Measurements from ENCODE around the gene PPP2R5B. TPM values are rescaled to one million over a fixed set of nuclear protein-coding genes. Genes with fewer than 3 reads are reported as not detected.

Gene PPP2R5B
- total RNA-seq, 1 donor from 2014 or later, result 24.9 TPM

DNA sequence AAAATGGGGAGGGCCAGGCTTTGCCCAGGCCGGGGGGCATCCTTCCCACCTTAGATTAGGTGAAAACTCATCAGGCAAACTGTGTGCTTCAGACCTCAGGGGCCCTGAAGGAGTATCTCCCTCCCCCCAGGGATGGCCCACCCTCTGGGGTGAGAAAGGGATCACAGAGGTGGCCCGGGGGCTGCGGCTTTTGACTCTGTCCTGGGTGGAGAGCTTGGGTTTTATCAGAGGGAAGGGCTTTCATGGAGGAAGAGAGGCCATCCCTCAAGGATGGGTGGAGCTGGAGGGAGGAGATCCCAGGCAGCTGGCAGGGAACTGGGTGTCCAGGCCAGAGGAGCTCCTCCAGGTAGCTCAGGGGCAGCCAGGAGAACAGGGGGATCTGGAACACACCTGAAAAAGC lies 3.1 kb upstream of the PPP2R5B start:
- intact Hi-C loops (cut with DNase I), result no loop called here
- DNase-seq (ENCODE audit: low spot score), result no peak

DNA sequence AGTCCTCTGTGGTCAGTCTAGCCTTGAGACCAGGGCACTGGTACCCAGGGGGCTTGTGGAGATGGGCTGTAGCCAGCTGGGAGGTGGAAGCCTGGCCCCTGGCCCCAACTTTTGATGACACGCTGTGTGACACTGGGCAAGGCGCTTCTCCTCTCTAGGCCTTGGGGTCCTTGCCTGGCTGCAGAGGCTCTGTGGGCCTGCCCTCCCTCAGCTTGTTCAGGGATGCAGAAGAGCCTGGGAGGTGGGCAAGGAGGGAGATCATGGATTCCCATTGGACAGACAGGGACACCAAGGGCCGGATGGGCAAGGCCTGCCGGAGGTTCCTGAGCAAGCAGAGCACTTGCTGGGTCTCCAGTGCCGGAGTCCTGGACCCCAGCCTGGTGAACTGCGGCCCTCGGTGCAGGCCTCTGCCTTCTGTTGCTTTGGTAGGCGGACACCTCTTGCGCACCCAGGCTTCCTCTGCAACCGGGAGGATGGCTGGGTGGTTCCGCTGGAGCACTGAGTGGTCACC lies 1.3 kb upstream of the PPP2R5B start:
- intact Hi-C loops (cut with DNase I), result no loop called here
- DNase-seq (ENCODE audit: low spot score), result no peak

DNA sequence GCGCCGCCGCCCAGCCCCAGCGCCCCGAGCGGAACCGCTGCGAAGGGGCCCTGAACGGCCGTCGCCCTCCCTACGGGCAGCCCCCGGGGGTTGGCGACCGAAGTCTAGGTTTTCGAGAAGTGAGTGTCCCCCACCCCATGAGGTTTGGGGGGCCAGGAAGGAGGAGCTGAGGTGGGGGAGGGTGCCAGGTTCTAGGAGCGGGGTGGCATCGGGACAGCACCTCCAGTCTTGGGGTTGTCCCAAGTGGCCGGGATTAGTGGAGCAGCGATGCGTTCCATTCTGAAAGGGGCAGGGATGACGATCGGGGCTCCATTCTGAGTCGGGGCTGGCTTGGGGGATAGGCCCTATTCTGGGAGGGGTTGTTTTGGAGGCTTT lies 408 bp downstream of the PPP2R5B start:
- no peak for DNase-seq (ENCODE audit: low spot score)
- intact Hi-C loops (cut with DNase I), result loop anchor here (1.0 to 5.0 kb wide), 2 partner anchors 87 to 102 kb away; partner anchors contain the start of genes ARL2 and SNX15

- intact Hi-C loops (cut with DNase I), result loop anchor here (5.0 kb wide), 1 partner anchor 87 kb away; the partner anchor contains the start of gene ARL2
- DNase-seq (ENCODE audit: low spot score), result no peak
Measured at GRCh38 chr11:64925536-64926436, 1.3 kb downstream of the PPP2R5B start.

DNA sequence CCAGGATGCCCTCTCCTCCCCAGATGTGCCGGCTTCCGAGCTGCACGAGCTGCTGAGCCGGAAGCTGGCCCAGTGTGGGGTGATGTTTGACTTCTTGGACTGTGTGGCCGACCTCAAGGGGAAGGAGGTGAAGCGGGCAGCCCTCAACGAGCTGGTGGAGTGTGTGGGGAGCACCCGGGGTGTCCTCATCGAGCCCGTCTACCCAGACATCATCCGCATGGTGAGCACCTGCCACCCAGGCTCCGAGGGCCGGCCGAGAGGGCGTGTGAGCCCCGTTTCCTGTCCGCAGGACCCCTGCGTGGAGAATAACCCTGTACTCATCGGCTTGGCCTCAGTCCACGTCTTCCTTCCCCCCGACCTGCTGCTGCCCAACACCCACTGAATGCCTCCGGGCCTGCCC lies 2.2 kb downstream of the PPP2R5B start:
- DNase-seq (ENCODE audit: low spot score), result no peak
- intact Hi-C loops (cut with DNase I), result loop anchor here (5.0 kb wide), 1 partner anchor 86 kb away; the partner anchor contains the start of gene ARL2

- intact Hi-C loops (cut with DNase I), result loop anchor here (5.0 kb wide), 1 partner anchor 83 kb away; the partner anchor contains the start of gene ARL2
- DNase-seq (ENCODE audit: low spot score), result no peak
Measured at GRCh38 chr11:64928957-64929356, 4.5 kb downstream of the PPP2R5B start.

- intact Hi-C loops (cut with DNase I), result loop anchor here (5.0 kb wide), 1 partner anchor 83 kb away; the partner anchor contains the start of gene ARL2
- DNase-seq (ENCODE audit: low spot score), result no peak
Measured at GRCh38 chr11:64929625-64930024, 5.1 kb downstream of the PPP2R5B start.

DNA sequence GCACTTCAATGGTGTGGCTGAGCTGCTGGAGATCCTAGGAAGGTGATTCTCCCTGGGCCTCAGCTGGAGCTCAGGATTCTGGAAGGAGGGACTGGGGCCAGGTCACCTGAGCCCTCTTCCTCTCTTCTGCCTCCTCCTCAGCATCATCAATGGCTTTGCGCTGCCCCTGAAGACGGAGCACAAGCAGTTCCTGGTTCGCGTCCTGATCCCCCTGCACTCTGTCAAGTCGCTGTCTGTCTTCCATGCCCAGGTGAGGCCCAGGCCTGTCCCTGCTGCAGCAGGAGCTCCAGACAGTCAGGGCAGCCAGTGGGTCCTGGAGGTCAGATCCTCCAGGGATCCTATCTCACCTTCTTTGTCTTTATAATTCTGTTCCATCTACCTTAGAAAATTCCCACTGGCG lies 5.9 kb downstream of the PPP2R5B start:
- intact Hi-C loops (cut with DNase I), result no loop called here
- no peak for DNase-seq (ENCODE audit: low spot score)

DNA sequence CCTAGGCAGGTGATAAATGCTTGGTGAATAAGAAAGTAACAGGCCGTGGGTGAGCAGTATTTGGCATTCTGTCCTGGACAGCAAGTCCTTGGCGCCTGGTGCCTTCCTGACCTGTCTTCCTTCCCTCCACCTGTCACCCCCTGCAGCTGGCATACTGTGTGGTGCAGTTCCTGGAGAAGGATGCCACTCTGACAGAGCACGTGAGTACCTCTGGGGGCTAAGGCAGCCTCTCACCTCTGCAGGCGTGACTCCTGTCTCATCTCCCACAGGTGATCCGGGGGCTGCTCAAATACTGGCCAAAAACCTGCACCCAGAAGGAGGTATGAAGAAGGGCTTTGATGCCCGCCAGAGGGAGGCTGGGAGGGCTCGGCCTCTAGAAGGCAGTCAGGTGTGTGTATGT lies 6.8 kb downstream of the PPP2R5B start:
- intact Hi-C loops (cut with DNase I), result no loop called here
- no peak for DNase-seq (ENCODE audit: low spot score)

DNA sequence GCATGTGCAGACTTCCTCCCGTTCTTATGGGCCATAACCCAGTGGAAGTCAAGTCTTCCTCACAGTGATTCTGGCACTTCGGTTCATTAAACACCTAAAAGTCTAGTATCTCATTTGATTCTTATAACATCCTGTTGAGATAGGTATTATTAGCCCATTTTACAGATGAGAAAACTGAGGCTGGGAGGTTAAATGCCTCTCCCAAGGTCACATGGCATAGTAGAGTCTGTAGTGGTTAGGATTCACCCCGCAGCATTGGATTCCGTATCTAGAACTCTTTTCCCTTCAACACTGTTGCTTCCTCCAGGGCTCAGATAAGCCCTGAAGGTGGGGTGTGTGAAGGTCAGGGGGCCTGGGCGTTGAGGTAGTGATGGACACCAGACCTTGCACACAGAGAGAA lies 7.8 kb downstream of the PPP2R5B start:
- intact Hi-C loops (cut with DNase I), result no loop called here
- DNase-seq (ENCODE audit: low spot score), result no peak

- DNase-seq (ENCODE audit: low spot score), result no peak
- intact Hi-C loops (cut with DNase I), result no loop called here
Measured at GRCh38 chr11:64933213-64933934, 8.9 kb downstream of the PPP2R5B start.

DNA sequence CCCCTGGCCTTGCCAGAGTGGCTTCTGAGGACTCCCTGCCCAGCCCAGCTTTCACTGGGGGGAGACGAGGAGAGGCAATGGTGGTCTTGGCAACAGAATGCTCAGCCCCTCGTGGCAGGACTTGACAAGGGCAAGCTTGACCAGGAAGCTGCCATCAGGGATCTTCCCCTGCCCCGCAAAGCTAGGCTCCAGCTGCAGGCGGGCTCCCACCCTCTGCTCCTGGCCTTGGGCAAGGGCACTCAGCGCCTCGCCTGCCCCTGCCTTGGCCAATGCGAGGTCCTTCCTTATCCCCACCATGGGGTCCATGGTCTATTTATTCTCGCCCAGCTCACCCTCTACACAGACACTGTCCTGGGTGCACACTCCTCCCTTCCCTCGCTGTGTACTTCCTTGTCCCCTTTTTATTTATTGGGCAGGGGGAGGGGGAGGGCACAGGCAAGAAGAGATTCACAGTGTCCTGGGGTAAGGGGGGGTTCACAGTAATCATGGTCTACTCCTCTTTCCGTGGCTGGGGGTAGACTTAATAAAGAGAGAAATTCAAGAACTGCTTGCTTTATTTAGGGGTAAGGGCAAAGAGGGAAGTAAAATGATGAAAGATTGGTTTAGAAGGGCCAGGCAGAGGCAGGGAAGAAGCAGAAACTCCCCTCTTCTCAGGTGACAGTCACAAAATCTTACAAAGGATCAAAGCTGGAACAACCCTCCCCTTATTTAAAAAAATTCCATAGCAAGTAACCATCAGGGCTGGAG lies 9.6 kb downstream of the PPP2R5B start:
- intact Hi-C loops (cut with DNase I), result no loop called here
- DNase-seq (ENCODE audit: low spot score), result no peak

DNA sequence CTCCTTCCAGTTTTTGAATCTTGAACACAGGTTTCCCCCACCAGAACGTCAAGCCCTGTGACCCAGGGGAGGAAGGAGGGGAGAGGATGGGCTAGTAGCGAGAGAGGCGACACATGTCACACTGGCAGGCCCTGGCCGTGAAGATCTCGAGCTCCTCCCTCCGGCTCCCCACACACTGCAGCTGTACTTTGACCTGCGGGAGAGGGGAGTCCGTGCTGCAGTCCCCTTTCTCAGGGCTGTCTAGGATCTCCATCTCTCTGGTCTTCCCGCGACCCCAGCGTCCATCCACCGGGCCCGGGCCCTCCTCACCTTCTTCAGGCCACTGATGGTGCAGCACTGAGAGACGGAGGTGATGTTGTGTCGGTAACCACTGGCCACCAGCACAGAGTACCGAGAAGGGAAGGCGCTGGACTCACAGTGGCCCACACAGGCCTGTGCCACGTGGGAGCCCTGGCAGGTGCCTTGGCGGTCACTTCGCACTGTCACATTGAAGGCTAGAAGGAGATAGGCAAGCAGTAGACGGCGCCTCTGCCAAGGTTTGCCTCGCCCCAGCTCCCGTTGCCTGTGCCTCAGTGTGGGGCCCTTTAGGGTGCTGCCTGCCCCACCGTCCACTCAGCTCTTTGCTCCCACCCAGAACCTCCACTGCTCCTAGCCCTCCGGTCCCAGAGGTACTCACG lies 10.3 kb downstream of the PPP2R5B start:
- intact Hi-C loops (cut with DNase I), result no loop called here
- no peak for DNase-seq (ENCODE audit: low spot score)

DNA sequence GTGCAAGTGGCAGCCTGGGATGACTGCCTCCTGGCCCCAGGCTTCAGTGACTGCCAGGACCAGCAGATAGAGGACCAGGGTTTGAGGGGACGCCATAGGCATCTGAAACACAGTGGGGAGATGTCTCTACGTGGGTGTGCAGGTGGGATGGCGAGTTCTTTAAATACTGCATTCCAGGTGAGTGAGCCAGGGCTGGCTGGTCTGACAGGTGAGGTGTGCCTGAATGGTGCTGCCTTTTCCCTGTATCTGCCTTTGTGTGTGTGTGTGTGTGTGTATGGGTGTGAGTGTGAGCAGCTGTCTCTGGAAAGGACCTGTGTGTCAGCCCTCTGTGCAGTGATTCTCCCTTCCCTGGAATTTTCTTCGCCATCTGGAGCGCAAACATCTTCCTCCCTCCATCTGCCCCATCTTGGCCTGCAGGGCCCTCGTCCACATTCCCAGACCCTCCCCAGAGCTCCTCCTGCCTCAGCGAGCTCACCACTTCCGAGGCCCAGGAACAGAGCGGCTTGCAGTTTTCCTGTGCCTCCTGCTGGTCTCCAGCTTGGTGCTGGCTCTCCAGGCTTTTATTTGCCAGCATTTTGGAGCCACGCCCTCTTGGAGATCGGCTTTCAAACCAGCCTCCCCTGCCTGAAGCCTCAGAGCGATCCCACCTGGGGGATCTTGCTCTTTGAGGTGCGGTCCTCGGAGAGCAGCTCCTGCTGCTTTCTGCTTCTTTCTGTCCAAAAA lies 11.0 kb downstream of the PPP2R5B start, which contains the start of gene GPHA2:
TSS of gene GPHA2 (minus strand) at position 535 of the 723 bp plus-strand sequence. CDS start at position 102, 433 bp downstream.
- intact Hi-C loops (cut with DNase I), result no loop called here
- no peak for DNase-seq (ENCODE audit: low spot score)

GRCh38 chr11:64936539-64936938 lies 12.1 kb downstream of the PPP2R5B start:
- no peak for DNase-seq (ENCODE audit: low spot score)
- intact Hi-C loops (cut with DNase I), result no loop called here

- intact Hi-C loops (cut with DNase I), result no loop called here
- no peak for DNase-seq (ENCODE audit: low spot score)
Measured at GRCh38 chr11:64947208-64947814, 22.8 kb downstream of the PPP2R5B start.

DNA sequence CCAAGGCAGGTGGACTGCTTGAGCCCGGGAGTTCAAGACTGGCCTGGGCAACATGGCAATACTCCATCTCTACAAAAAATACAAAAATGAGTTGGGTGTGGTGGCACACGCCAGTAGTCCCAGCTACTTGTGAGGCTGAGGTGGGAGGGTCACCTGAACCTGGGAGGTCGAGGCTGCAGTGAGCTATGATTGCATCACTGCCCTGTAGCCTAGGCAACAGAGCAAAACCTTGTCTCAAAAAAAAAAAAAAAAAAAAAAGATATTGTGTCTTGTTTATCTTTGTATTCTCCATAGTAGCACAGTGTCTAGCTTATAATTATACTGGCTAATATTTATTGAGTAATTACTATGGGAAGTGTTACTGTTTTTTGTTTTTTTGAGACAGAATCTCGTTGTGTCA lies 27.0 kb downstream of the PPP2R5B start:
- no peak for DNase-seq (ENCODE audit: low spot score)
- intact Hi-C loops (cut with DNase I), result no loop called here

DNA sequence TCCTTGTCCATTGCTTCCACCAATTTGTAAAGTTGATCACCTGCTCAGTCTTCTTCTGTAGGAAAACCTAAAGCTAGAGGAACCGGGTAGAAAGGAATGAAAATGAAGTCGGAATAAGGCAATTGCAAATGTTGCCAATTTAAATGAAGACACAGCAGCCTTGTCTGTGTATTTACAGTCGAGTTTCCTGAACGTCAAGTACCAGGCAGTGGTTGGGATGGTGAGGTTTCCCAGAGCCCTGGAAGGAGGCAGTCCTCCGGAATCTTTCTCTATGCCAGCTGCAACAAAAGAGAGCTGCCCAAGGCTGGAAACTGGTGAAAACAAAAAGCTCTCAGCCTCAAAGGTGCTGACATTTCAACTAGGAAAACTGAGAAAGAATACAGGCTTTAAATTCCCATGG lies 29.7 kb downstream of the PPP2R5B start:
- intact Hi-C loops (cut with DNase I), result no loop called here
- DNase-seq (ENCODE audit: low spot score), result no peak
